ENCODE data around the gene CELSR3. TPM values are rescaled to one million over a fixed set of nuclear protein-coding genes. Genes with fewer than 3 reads are reported as not detected.

CELSR3 gene
- total and polyA plus RNA-seq, 2 of the 4 experiments (the other 2 are of a cell fraction), result 0.18 to 0.63 TPM

DNA sequence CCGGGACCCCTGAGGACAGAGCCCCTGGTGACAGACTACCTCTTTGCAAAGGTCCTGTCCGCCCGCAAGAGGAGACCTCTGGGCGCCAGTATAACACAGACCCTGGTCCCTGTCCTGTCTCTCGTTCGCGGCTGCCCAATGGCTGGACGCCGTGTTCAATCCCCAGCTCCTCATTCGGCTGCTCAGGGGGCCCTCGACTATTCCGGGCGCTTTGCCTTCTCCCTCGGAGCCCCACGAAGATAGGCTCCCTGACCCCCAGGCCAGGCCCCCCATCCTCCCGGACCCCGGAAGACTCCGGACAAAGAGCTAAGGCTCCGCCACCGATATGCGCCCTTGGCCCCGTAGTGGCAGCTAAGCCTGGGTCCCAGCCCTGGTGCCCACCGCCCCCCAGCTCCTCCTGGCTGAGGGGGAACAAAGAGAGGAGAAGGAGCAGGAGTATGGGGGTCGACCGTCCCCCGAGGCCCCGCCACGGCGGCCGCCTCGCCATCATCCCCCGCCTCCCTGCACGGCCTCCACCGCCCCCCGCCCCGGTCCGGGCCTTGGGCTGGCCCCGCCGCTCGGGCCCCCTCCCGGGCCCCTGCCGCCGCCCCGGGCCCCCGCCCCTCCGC, 437 bp downstream of the CELSR3 start (continued):
- TF ChIP-seq, protein P1, sequence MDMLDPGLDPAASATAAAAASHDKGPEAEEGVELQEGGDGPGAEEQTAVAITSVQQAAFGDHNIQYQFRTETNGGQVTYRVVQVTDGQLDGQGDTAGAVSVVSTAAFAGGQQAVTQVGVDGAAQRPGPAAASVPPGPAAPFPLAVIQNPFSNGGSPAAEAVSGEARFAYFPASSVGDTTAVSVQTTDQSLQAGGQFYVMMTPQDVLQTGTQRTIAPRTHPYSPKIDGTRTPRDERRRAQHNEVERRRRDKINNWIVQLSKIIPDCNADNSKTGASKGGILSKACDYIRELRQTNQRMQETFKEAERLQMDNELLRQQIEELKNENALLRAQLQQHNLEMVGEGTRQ (IDR thresholded peaks at IDR 0.05; ENCODE audit: low read depth, low read length), result no peak
- no peak for TF ChIP-seq POLR2A (IDR thresholded peaks at IDR 0.05; ENCODE audit: low read depth, low read length)
- TF ChIP-seq, protein P2, sequence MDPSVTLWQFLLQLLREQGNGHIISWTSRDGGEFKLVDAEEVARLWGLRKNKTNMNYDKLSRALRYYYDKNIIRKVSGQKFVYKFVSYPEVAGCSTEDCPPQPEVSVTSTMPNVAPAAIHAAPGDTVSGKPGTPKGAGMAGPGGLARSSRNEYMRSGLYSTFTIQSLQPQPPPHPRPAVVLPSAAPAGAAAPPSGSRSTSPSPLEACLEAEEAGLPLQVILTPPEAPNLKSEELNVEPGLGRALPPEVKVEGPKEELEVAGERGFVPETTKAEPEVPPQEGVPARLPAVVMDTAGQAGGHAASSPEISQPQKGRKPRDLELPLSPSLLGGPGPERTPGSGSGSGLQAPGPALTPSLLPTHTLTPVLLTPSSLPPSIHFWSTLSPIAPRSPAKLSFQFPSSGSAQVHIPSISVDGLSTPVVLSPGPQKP (IDR thresholded peaks at IDR 0.05; ENCODE audit: borderline replicate concordance, low read depth, low read length), result no peak
